Measurements from ENCODE around the gene CYB561D1.

DNA sequence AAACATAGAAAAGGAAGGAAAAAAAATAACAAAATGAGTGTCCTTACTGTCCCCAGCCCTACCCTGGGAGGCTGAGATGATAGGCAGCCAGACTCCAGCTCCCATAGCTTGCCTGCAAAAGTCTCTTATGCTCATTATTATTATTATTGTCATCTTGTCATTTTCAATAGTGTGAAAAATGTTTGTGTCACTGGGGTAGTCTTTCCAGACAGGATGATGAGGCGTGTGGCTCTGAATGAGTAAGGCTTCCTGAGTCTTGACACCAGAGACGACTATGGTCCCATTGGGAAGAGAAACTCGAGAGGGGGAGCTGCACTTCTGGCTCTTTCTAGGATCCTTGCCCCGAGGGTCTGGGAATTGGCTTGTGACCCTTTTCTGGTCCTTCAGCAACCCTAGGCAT lies 1.1 kb upstream of the CYB561D1 start:
- no peak for TF ChIP-seq ZNF8 (CRISPR knock-in tag; IDR thresholded peaks at IDR 0.05)
- TF ChIP-seq, protein P1, sequence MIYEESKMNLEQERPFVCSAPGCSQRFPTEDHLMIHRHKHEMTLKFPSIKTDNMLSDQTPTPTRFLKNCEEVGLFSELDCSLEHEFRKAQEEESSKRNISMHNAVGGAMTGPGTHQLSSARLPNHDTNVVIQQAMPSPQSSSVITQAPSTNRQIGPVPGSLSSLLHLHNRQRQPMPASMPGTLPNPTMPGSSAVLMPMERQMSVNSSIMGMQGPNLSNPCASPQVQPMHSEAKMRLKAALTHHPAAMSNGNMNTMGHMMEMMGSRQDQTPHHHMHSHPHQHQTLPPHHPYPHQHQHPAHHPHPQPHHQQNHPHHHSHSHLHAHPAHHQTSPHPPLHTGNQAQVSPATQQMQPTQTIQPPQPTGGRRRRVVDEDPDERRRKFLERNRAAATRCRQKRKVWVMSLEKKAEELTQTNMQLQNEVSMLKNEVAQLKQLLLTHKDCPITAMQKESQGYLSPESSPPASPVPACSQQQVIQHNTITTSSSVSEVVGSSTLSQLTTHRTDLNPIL (CRISPR knock-in tag; IDR thresholded peaks at IDR 0.05; ENCODE audit: low read depth) = no peak
- no peak for TF ChIP-seq ZC3H10 (CRISPR knock-in tag; IDR thresholded peaks at IDR 0.05)
- no peak for TF ChIP-seq OSR1 (CRISPR knock-in tag; IDR thresholded peaks at IDR 0.05)
- no peak for TF ChIP-seq ESRRG (CRISPR knock-in tag; IDR thresholded peaks at IDR 0.05)

Data from SK-N-SH treated with all-trans-retinoic acid at 6 μM for 48 hours (cell line).